ENCODE results near the gene HEXIM1.

- TF ChIP-seq CTCF (IDR thresholded peaks at IDR 0.05) (no peak), POLR2A (IDR thresholded peaks at IDR 0.05) (no peak)
Observed at GRCh38 chr17:45168991-45169752, 20.9 kb downstream of the HEXIM1 start.

All from heart left ventricle (tissue), 13 donors.